ENCODE data around the gene SUN3.
"Not testable (repeated sequence)": the region's sequence is repeated elsewhere in the genome, so short reads cannot be mapped to it uniquely, and the experiment has no call there.

The SUN3 gene

DNA sequence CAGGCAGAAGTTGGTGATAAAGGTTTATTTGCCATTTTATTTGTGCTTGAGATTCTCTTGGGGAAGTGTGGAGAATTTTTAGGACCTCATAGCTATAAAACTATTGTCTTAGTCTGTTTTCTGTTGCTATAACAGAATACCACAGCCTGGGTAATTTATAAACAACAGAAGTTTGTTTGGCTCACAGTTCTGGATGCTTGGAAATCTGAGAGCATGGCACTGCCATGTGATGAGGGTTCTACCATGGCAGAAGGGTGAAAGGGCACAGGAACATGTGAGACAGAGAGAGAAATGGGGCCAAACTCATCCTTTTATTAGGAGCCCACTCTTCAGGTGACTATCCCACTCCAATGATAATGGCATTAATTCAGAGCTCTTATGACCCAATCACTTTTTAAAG, 12.3 kb downstream of the SUN3 start:
- no peak overlapping the region for H3K4me3 ChIP-seq (ENCODE audit: low read length)
- no peaks in the 10 kb centered on the region for H3K9me3 ChIP-seq (ENCODE audit: control insufficient read depth, low read length)
- peaks cover 28% of the 10 kb centered on the region for H3K27me3 ChIP-seq (ENCODE audit: control insufficient read depth, insufficient read depth, low read length)
- no peaks in the 10 kb centered on the region for H3K4me1 ChIP-seq (ENCODE audit: control insufficient read depth, insufficient read depth, low read length)
- no peaks in the 10 kb centered on the region for H3K36me3 ChIP-seq (ENCODE audit: control insufficient read depth, insufficient read depth, low read length)
- H3K9ac ChIP-seq (ENCODE audit: low read length): no peak overlapping the region

GRCh38 chr7:48011951-48012350, 17.0 kb downstream of the SUN3 start:
- Histone ChIP-seq H3K4me3 (ENCODE audit: low read length) (no peak overlapping the region), H3K4me1 (ENCODE audit: control insufficient read depth, insufficient read depth, low read length) (no peaks in the 10 kb centered on the region), H3K9me3 (ENCODE audit: control insufficient read depth, low read length) (no peaks in the 10 kb centered on the region), H3K36me3 (ENCODE audit: control insufficient read depth, insufficient read depth, low read length) (no peaks in the 10 kb centered on the region), H3K27me3 (ENCODE audit: control insufficient read depth, insufficient read depth, low read length) (peaks cover 9% of the 10 kb centered on the region), H3K9ac (ENCODE audit: low read length) (no peak overlapping the region)

- no peaks in the 10 kb centered on the region for H3K36me3 ChIP-seq (ENCODE audit: control insufficient read depth, insufficient read depth, low read length)
- H3K9ac ChIP-seq (ENCODE audit: low read length): no peak overlapping the region
- H3K27me3 ChIP-seq (ENCODE audit: control insufficient read depth, insufficient read depth, low read length): peaks cover 3% of the 10 kb centered on the region
- no peaks in the 10 kb centered on the region for H3K9me3 ChIP-seq (ENCODE audit: control insufficient read depth, low read length)
- H3K4me1 ChIP-seq (ENCODE audit: control insufficient read depth, insufficient read depth, low read length): no peaks in the 10 kb centered on the region
- no peak overlapping the region for H3K4me3 ChIP-seq (ENCODE audit: low read length)
Measured at GRCh38 chr7:48011323-48011722, 17.6 kb downstream of the SUN3 start.

GRCh38 chr7:48009954-48010353, 19.0 kb downstream of the SUN3 start:
- Histone ChIP-seq H3K9me3 (ENCODE audit: control insufficient read depth, low read length) (no peaks in the 10 kb centered on the region), H3K36me3 (ENCODE audit: control insufficient read depth, insufficient read depth, low read length) (no peaks in the 10 kb centered on the region), H3K4me1 (ENCODE audit: control insufficient read depth, insufficient read depth, low read length) (peaks cover 8% of the 10 kb centered on the region), H3K27me3 (ENCODE audit: control insufficient read depth, insufficient read depth, low read length) (no peaks in the 10 kb centered on the region), H3K9ac (ENCODE audit: low read length) (no peak overlapping the region), H3K4me3 (ENCODE audit: low read length) (no peak overlapping the region)

GRCh38 chr7:48009257-48009656, 19.6 kb downstream of the SUN3 start:
- Histone ChIP-seq H3K4me3 (ENCODE audit: low read length) (no peak overlapping the region), H3K36me3 (ENCODE audit: control insufficient read depth, insufficient read depth, low read length) (no peaks in the 10 kb centered on the region), H3K27me3 (ENCODE audit: control insufficient read depth, insufficient read depth, low read length) (no peaks in the 10 kb centered on the region), H3K9ac (ENCODE audit: low read length) (no peak overlapping the region), H3K9me3 (ENCODE audit: control insufficient read depth, low read length) (no peaks in the 10 kb centered on the region), H3K4me1 (ENCODE audit: control insufficient read depth, insufficient read depth, low read length) (peaks cover 15% of the 10 kb centered on the region)

- H3K9ac ChIP-seq (ENCODE audit: low read length): no peak overlapping the region
- no peak overlapping the region for H3K4me3 ChIP-seq (ENCODE audit: low read length)
- no peaks in the 10 kb centered on the region for H3K27me3 ChIP-seq (ENCODE audit: control insufficient read depth, insufficient read depth, low read length)
- H3K9me3 ChIP-seq (ENCODE audit: control insufficient read depth, low read length): no peaks in the 10 kb centered on the region
- no peaks in the 10 kb centered on the region for H3K36me3 ChIP-seq (ENCODE audit: control insufficient read depth, insufficient read depth, low read length)
- H3K4me1 ChIP-seq (ENCODE audit: control insufficient read depth, insufficient read depth, low read length): peaks cover 18% of the 10 kb centered on the region
Measured at GRCh38 chr7:48006866-48007265, 22.0 kb downstream of the SUN3 start.

- no peak overlapping the region for H3K9ac ChIP-seq (ENCODE audit: low read length)
Measured at GRCh38 chr7:48004638-48005037, 24.3 kb downstream of the SUN3 start.

GRCh38 chr7:48004032-48004431, 24.9 kb downstream of the SUN3 start:
- Histone ChIP-seq H3K9ac (ENCODE audit: low read length) (no peak overlapping the region), H3K4me3 (ENCODE audit: low read length) (no peak overlapping the region), H3K27me3 (ENCODE audit: control insufficient read depth, insufficient read depth, low read length) (no peaks in the 10 kb centered on the region), H3K36me3 (ENCODE audit: control insufficient read depth, insufficient read depth, low read length) (no peaks in the 10 kb centered on the region), H3K4me1 (ENCODE audit: control insufficient read depth, insufficient read depth, low read length) (peaks cover 18% of the 10 kb centered on the region), H3K9me3 (ENCODE audit: control insufficient read depth, low read length) (no peaks in the 10 kb centered on the region)

More at GRCh38 chr7:48004638-48005037, 24.3 kb downstream of the SUN3 start:
- peaks cover 18% of the 10 kb centered on the region for H3K4me1 ChIP-seq (ENCODE audit: control insufficient read depth, insufficient read depth, low read length)
- no peaks in the 10 kb centered on the region for H3K27me3 ChIP-seq (ENCODE audit: control insufficient read depth, insufficient read depth, low read length)
- no peaks in the 10 kb centered on the region for H3K36me3 ChIP-seq (ENCODE audit: control insufficient read depth, insufficient read depth, low read length)
- H3K9me3 ChIP-seq (ENCODE audit: control insufficient read depth, low read length): no peaks in the 10 kb centered on the region
- H3K4me3 ChIP-seq (ENCODE audit: low read length): no peak overlapping the region

- H3K27me3 ChIP-seq (ENCODE audit: control insufficient read depth, insufficient read depth, low read length); H3K36me3 ChIP-seq (ENCODE audit: control insufficient read depth, insufficient read depth, low read length); H3K4me3 ChIP-seq (ENCODE audit: low read length); H3K9me3 ChIP-seq (ENCODE audit: control insufficient read depth, low read length); H3K9ac ChIP-seq (ENCODE audit: low read length): not testable (repeated sequence)
- H3K4me1 ChIP-seq (ENCODE audit: control insufficient read depth, insufficient read depth, low read length): peaks cover 12% of the 10 kb centered on the region
Measured at GRCh38 chr7:48000164-48000563, 28.7 kb downstream of the SUN3 start.

DNA sequence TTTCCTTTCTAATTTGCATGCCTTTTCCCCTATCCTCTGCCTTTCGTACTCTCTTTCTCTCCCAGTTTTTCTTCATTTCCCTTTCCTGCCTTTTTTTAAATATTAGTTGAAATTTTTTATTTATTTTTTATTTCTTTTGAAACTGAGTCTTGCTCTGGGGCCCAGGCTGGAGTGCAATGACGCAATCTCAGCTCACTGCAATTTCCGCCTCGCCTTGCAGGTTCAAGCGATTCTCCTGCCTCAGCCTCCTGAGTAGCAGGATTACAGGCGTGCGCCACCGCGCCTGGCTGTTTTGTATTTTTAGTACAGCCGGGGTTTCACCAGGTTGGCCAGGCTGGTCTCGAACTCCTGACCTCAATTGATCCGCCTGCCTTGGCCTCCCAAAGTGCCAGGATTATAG, 29.5 kb downstream of the SUN3 start:
- Histone ChIP-seq H3K36me3 (ENCODE audit: control insufficient read depth, insufficient read depth, low read length) (no peaks in the 10 kb centered on the region), H3K4me1 (ENCODE audit: control insufficient read depth, insufficient read depth, low read length) (peaks cover 4% of the 10 kb centered on the region), H3K9me3 (ENCODE audit: control insufficient read depth, low read length) (no peaks in the 10 kb centered on the region), H3K9ac (ENCODE audit: low read length) (no peak overlapping the region), H3K4me3 (ENCODE audit: low read length) (no peak overlapping the region), H3K27me3 (ENCODE audit: control insufficient read depth, insufficient read depth, low read length) (no peaks in the 10 kb centered on the region)

- H3K9ac ChIP-seq (ENCODE audit: low read length): peak overlapping the region; percentile 25
- peaks cover 9% of the 10 kb centered on the region for H3K4me1 ChIP-seq (ENCODE audit: control insufficient read depth, insufficient read depth, low read length)
- no peaks in the 10 kb centered on the region for H3K27me3 ChIP-seq (ENCODE audit: control insufficient read depth, insufficient read depth, low read length)
- H3K4me3 ChIP-seq (ENCODE audit: low read length): no peak overlapping the region
- H3K9me3 ChIP-seq (ENCODE audit: control insufficient read depth, low read length): no peaks in the 10 kb centered on the region
- no peaks in the 10 kb centered on the region for H3K36me3 ChIP-seq (ENCODE audit: control insufficient read depth, insufficient read depth, low read length)
Measured at GRCh38 chr7:47992446-47992845, 36.5 kb downstream of the SUN3 start.

GRCh38 chr7:47991741-47992311, 37.1 kb downstream of the SUN3 start:
- Histone ChIP-seq H3K9ac (ENCODE audit: low read length) (peak overlapping the region; percentile 25), H3K27me3 (ENCODE audit: control insufficient read depth, insufficient read depth, low read length) (no peaks in the 10 kb centered on the region)

GRCh38 chr7:47991270-47991669, 37.6 kb downstream of the SUN3 start:
- Histone ChIP-seq H3K9me3 (ENCODE audit: control insufficient read depth, low read length) (no peaks in the 10 kb centered on the region), H3K4me3 (ENCODE audit: low read length) (no peak overlapping the region), H3K27me3 (ENCODE audit: control insufficient read depth, insufficient read depth, low read length) (no peaks in the 10 kb centered on the region), H3K9ac (ENCODE audit: low read length) (peak overlapping the region; percentile 25), H3K4me1 (ENCODE audit: control insufficient read depth, insufficient read depth, low read length) (peaks cover 9% of the 10 kb centered on the region), H3K36me3 (ENCODE audit: control insufficient read depth, insufficient read depth, low read length) (no peaks in the 10 kb centered on the region)

More at GRCh38 chr7:47991741-47992311, 37.1 kb downstream of the SUN3 start:
- Histone ChIP-seq H3K9me3 (ENCODE audit: control insufficient read depth, low read length) (no peaks in the 10 kb centered on the region), H3K4me3 (ENCODE audit: low read length) (peak overlapping the region; percentile 32), H3K36me3 (ENCODE audit: control insufficient read depth, insufficient read depth, low read length) (no peaks in the 10 kb centered on the region), H3K4me1 (ENCODE audit: control insufficient read depth, insufficient read depth, low read length) (peaks cover 9% of the 10 kb centered on the region)
